ENCODE measurements around the gene HMGCS2.
A peak's percentile ranks its signal among the peaks of the same experiment; 100 is the strongest.

Gene HMGCS2

GRCh38 chr1:119718972-119719371 lies 49.7 kb downstream of the HMGCS2 start:
- TF ChIP-seq CTCF (IDR thresholded peaks at IDR 0.05; ENCODE audit: extremely low read depth, missing control alignments) = no peak
- DNase-seq (ENCODE audit: low spot score) = no peak

DNA sequence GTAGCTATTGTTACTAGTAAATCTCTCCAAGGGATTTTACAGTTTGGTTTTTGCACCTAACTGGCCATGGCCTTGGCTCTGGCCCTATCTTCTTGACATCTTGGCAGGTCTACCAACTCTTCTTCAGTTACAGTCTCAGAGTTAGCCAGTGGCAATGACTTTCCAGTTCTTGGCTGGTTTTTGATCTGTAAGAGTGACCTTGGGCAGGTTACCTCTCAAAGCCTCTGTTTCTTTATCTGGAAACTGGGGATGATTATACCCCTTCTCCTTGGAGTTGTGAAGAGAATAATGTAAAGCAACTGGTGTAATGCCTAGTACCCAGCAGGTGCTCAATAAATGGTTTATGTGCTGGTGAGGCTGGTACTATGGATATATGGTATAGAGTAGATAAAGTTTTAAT lies 50.3 kb downstream of the HMGCS2 start:
- DNase-seq (ENCODE audit: low spot score) = no peak
- no peak for TF ChIP-seq CTCF (IDR thresholded peaks at IDR 0.05; ENCODE audit: extremely low read depth, missing control alignments)

GRCh38 chr1:119715542-119715941 lies 53.2 kb downstream of the HMGCS2 start:
- DNase-seq (ENCODE audit: low spot score) = no peak
- TF ChIP-seq CTCF (IDR thresholded peaks at IDR 0.05; ENCODE audit: extremely low read depth, missing control alignments) = no peak

GRCh38 chr1:119714583-119714982 lies 54.1 kb downstream of the HMGCS2 start:
- TF ChIP-seq CTCF (IDR thresholded peaks at IDR 0.05; ENCODE audit: extremely low read depth, missing control alignments) = no peak
- DNase-seq (ENCODE audit: low spot score) = no peak

- TF ChIP-seq CTCF (IDR thresholded peaks at IDR 0.05; ENCODE audit: extremely low read depth, missing control alignments) = no peak
Observed at GRCh38 chr1:119713749-119714456, 54.8 kb downstream of the HMGCS2 start.

DNA sequence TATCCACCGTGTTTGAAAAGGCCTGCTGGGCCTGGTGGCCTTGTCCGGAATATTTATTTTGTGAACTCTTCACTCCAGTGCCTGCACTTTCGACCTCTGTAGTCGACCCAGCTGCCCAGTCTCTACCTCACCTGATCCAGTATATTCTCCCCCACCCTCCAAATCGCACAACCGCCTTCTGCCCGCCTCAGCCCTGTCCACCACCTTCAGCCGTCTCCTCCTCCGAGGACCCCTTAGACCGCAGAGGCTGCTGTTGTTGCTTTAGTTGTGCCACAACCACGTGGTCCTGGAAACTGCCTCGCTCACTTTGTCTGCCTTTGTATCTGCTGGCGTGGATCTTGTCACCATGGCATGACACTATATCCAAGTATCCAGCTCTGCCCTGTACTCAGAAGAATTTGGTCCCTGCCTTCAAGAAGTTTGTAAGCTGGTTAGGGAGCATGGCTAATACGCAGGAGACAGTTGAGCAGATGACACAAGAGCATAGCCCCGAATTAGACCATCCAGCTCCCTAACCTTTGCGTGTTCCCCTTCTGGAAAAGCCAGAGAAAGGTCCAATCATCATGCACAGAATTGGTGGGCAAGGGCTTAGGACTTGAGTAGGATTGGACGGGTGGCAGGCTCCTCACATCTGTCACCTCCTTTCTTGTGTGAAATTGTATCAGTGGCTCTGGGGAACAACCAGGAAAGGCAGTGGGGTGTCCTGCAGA lies 55.5 kb downstream of the HMGCS2 start:
- DNase-seq (ENCODE audit: low spot score) = no peak
- no peak for TF ChIP-seq CTCF (IDR thresholded peaks at IDR 0.05; ENCODE audit: extremely low read depth, missing control alignments)

More at GRCh38 chr1:119713749-119714456, 54.8 kb downstream of the HMGCS2 start:
- DNase-seq (ENCODE audit: low spot score) = no peak

- no peak for TF ChIP-seq CTCF (IDR thresholded peaks at IDR 0.05; ENCODE audit: extremely low read depth, missing control alignments)
- DNase-seq (ENCODE audit: low spot score) = peak; percentile 52
Observed at GRCh38 chr1:119712342-119713038, 56.2 kb downstream of the HMGCS2 start.

Data from GM20000 (cell line).